Diencephalon (tissue), 1 donor: ENCODE results near the gene RBPJL. TPM values are rescaled to one million over a fixed set of nuclear protein-coding genes. Genes with fewer than 3 reads are reported as not detected.

Source experiments
- total RNA-seq: library from RNA; depleted of rRNA; stranded (reverse); fragments of >200 nt; gene quantifications from one replicate; pipeline ENCODE4 v1.2.3, GENCODE V29; 2014

Gene RBPJL, protein sequence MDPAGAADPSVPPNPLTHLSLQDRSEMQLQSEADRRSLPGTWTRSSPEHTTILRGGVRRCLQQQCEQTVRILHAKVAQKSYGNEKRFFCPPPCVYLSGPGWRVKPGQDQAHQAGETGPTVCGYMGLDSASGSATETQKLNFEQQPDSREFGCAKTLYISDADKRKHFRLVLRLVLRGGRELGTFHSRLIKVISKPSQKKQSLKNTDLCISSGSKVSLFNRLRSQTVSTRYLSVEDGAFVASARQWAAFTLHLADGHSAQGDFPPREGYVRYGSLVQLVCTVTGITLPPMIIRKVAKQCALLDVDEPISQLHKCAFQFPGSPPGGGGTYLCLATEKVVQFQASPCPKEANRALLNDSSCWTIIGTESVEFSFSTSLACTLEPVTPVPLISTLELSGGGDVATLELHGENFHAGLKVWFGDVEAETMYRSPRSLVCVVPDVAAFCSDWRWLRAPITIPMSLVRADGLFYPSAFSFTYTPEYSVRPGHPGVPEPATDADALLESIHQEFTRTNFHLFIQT
- not detected for total RNA-seq

DNA sequence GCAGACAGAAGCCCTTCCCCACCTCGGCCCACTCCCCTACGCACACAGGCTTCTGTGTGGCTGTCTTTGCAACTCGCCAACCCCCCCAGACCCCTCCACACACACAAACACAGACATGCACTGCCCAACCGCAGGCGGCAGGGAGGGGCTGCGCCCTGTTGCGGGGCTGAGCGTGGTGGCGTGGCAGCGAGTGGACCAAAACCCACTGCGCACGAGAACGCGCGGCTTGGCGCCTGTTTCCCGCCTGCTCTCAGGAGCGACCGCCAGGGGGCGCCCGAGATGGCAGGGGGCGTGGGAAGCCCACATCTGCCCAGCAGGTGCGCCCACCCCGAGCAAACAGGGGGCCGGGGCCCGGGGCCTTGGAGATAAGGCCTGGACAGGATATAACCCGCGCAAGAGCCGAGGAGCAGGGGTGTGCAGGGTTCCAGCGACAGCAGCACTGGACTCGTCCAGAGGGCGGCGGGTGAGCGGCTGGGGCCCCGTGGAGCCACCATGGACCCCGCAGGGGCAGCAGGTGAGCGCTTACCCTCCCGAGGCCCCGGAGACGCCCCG is at the start of gene RBPJL:
Gene RBPJL (plus strand): TSS at position 410 of the 552 bp plus-strand sequence. CDS start 83 bp downstream, at position 493.

DNA sequence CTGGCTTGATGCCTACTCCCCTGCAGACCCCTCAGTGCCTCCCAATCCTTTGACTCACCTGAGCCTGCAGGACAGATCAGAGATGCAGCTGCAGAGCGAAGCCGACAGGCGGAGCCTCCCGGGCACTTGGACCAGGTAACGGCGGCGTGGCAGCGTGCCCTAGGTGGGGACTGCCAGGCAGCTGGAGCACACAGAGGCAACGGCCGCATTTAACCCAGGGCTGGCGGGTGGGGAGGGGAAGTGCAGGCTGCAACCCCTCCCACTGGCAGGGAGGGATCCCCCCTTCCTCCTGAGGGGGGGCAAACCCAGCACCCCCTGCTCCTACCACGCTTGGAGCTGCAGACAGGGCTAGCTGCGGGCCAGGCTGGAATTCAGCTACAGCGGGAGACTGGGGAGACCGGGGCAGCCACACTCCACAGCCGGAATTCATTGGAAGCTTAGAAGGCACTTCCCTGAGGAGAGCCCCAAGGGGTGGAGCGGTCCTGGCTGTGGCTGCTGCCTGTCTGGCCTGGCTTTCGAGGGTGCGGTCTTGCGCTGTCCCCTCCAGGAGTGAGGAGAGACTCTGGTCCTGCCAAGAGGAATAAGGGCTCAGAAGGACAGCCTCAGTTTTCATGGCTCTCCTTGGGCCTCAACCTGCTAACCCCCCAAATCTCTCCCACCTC is 1.6 kb downstream of the RBPJL start, which contains the start of gene MATN4:
Gene MATN4 (minus strand): TSS at position 183 of the 662 bp plus-strand sequence. CDS start 2,717 bp downstream, outside the sequence.

DNA sequence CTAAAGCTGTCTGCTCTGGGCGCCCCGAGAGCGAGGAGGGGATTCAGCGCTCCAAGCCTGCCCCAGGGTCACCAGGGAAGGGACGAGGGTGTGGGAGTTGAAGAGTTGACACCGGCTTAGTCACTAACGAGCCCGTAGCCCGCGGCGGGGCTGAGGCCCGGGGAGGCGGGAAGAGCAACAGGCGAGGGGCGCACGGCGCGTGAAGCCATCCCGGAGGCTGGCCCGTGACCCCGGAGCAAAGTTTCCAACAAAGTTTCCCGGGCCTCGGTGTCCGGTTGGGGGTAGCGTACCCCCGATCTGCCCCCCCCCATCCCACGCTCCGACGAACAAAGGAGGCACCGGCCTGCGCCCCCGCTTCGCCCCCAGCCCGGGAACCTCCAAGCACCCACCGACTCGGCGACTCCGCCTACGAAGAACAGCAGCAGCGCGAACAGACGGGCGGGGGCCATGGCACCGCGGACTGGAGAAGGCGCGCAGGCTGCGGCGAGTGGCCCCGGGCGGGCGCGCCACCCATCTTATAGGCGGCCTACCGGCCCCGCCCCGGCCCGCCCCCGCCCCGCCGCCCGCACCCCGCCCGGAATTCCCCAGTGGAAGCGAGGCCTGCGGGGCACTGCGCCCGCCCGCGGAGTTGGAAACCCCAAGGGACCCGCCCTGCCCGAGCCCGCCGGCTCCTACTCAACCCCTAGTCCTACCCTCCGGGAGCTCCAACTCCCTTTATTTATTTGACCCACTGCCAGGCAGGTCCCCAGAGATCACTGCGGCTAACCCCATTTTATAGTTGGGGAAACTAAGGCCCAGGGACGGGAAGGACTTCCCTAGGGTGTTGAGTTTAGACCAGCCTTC is 41.5 kb downstream of the RBPJL start, which contains the start of gene SDC4:
Gene SDC4 (minus strand): TSS at position 489 of the 843 bp plus-strand sequence. CDS start 40 bp downstream, at position 449.

DNA sequence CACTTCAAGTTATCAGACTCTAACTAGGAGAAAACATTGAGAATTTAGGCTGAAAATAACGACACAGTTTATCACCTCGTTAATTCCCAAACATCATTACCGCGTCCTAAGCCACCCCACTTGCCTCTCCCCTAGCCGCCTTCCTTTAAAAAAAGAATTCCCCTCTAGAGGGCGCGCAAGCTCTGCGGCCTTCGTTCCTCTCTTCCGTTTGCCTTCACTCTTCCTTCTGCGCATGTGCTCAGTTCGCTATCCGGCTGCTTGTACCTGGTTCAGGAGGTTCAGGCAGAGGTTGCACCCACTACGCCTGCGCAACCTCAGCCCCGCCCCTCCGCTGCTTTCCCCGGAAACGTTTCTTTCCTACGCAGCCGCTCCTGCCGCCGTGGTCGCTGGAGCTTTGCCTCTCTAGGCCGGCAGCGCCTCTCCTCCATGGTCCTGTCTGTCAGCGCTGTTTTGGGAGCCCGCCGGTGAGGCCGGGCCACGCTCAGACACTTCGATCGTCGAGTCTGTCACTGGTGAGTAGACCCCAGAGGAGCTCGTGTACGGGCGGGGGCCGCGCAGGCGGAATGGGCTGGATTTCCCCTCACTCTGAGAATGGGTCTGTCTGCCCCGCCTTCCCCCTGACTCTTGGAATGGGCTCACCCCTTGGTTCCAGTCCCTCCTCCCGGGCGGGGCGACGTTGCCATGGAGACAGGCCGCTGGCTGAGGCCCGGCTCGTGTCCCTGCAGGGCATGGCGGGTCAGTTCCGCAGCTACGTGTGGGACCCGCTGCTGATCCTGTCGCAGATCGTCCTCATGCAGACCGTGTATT is 56.4 kb downstream of the RBPJL start, which contains the start of gene SYS1:
Gene SYS1 (plus strand): TSS at position 353 of the 807 bp plus-strand sequence. CDS start 376 bp downstream, at position 729.

Other genes with a start within 250 kb of the RBPJL start
- gene KCNS1, start 205.7 kb upstream of the RBPJL start, total RNA-seq: 3.0 TPM
- not detected for gene WFDC5, start 191.7 kb upstream of the RBPJL start, total RNA-seq
- not detected for gene WFDC12, start 182.4 kb upstream of the RBPJL start, total RNA-seq
- gene PI3, start 131.9 kb upstream of the RBPJL start, total RNA-seq: not detected
- not detected for gene SEMG1, start 99.8 kb upstream of the RBPJL start, total RNA-seq
- gene SEMG2, start 85.5 kb upstream of the RBPJL start, total RNA-seq: not detected
- gene SLPI, start 52.3 kb upstream of the RBPJL start, total RNA-seq: not detected
- 4.8 TPM for gene MATN4, start 1.5 kb downstream of the RBPJL start, total RNA-seq
- 5.3 TPM for gene SDC4, start 41.6 kb downstream of the RBPJL start, total RNA-seq
- 39.4 TPM for gene SYS1, start 56.3 kb downstream of the RBPJL start, total RNA-seq
- gene TP53TG5, start 71.5 kb downstream of the RBPJL start, total RNA-seq: not detected
- 15.9 TPM for gene DBNDD2, start 101.4 kb downstream of the RBPJL start, total RNA-seq
- gene PIGT, start 109.3 kb downstream of the RBPJL start, total RNA-seq: 25.8 TPM
- 9.0 TPM for gene WFDC2, start 162.9 kb downstream of the RBPJL start, total RNA-seq
- not detected for gene SPINT3, start 208.8 kb downstream of the RBPJL start, total RNA-seq
- not detected for gene WFDC6, start 232.6 kb downstream of the RBPJL start, total RNA-seq
- gene EPPIN, start 240.6 kb downstream of the RBPJL start, total RNA-seq: not detected